ENCODE data around the gene WIPF1.
A peak's percentile ranks its signal among the peaks of the same experiment; 100 is the strongest.

The WIPF1 gene

DNA sequence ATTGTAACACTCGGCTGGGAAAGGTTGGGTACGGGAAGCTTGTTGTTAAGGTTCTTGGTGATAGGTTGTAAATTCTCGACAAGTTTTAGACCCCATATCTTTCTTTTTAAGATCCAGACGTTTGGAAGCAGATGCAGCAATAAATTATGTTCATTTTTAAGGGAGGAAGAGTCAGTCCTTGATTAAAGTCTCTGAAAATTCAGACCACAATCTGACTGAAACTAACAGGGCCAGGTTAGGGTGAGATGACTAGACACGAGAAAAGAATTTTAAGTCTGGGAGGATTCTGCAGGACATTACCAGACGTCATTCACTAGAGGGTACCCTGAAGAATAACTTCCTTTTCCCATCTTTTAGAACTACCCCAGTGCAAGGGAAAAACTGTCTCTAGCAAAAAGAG is 16.1 kb downstream of the WIPF1 start:
- Histone ChIP-seq H3K27me3 (no peaks in the 10 kb centered on the region), H3K4me3 (ENCODE audit: low read depth in 1 of 2, low read length in 1 of 2) (no peak overlapping the region), H3K4me1 (ENCODE audit: control insufficient read depth in 1 of 2, insufficient read depth in 1 of 2, low read depth in 1 of 2, low read length in 1 of 2) (peaks cover 20 to 33% of the 10 kb centered on the region in 2 experiments), H3K27ac (peak overlapping the region; percentile 65), H3K36me3 (peaks cover 100% of the 10 kb centered on the region), H3K9me3 (no peaks in the 10 kb centered on the region)
- no peak for TF ChIP-seq CTCF (IDR thresholded peaks at IDR 0.05)

DNA sequence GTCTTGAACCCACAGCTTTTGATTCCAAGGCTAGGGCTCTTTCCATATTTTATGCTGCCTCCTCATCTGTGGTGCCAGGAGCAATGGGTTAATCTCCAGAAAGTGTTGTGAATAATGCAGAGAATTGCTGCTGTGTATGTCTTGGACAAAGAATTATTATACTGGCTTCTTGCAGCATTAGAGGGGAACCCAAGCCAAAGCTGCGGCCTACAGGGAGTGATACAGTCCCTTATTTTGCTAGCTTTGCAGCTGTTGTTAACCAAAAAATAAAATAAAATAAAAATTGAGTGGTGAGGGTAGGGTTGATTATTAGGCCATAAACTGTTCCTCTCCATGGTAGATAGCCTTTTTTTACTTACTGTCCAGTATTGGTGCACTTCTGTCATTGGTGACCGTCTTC is 16.7 kb downstream of the WIPF1 start:
- Histone ChIP-seq H3K36me3 (peaks cover 100% of the 10 kb centered on the region), H3K4me1 (ENCODE audit: control insufficient read depth in 1 of 2, insufficient read depth in 1 of 2, low read depth in 1 of 2, low read length in 1 of 2) (peaks cover 18 to 31% of the 10 kb centered on the region in 2 experiments)

DNA sequence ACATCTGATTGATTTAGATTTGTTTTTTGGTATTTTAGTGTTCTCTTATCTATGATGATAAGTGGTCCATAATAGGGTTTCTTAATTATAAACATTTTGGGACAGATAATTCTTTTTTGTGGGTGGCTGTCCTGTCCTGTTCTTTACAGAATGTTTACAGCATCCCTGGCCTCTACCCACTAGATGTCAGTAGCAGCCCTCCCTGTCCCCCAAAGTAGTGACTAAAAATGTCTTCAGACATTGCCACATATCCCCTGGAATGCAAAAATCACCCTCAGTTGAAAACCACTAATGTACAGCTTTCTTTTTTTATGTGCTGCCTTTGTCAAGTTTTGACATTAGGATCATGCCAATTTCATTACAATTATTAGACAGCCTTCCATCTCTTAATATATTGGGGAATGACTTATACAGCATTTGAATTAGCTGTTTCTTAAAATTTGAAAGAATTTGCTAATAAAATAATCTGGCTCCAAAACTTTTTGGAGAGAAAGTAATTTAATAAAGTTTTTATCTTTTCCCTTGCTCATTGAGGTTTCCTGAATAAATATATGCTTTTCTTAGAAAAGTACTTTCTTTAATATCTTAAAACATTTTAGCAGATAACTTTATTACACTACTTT is 19.5 kb downstream of the WIPF1 start:
- no peaks in the 10 kb centered on the region for H3K27me3 ChIP-seq
- peak overlapping the region; percentile 50 for H3K27ac ChIP-seq
- H3K9me3 ChIP-seq, result no peaks in the 10 kb centered on the region
- H3K4me3 ChIP-seq (ENCODE audit: low read depth in 1 of 2, low read length in 1 of 2), result no peak overlapping the region
- peaks cover 36 to 42% of the 10 kb centered on the region in 2 experiments for H3K4me1 ChIP-seq (ENCODE audit: control insufficient read depth in 1 of 2, insufficient read depth in 1 of 2, low read depth in 1 of 2, low read length in 1 of 2)
- peak; percentile 30 for TF ChIP-seq CTCF (IDR thresholded peaks at IDR 0.05)
- peaks cover 96% of the 10 kb centered on the region for H3K36me3 ChIP-seq

More for the DNA sequence above, 16.7 kb downstream of the WIPF1 start:
- no peak overlapping the region for H3K4me3 ChIP-seq (ENCODE audit: low read depth in 1 of 2, low read length in 1 of 2)
- H3K27ac ChIP-seq, result peak overlapping the region; percentile 65
- no peaks in the 10 kb centered on the region for H3K27me3 ChIP-seq
- H3K9me3 ChIP-seq, result no peaks in the 10 kb centered on the region
- TF ChIP-seq CTCF (IDR thresholded peaks at IDR 0.05), result no peak

DNA sequence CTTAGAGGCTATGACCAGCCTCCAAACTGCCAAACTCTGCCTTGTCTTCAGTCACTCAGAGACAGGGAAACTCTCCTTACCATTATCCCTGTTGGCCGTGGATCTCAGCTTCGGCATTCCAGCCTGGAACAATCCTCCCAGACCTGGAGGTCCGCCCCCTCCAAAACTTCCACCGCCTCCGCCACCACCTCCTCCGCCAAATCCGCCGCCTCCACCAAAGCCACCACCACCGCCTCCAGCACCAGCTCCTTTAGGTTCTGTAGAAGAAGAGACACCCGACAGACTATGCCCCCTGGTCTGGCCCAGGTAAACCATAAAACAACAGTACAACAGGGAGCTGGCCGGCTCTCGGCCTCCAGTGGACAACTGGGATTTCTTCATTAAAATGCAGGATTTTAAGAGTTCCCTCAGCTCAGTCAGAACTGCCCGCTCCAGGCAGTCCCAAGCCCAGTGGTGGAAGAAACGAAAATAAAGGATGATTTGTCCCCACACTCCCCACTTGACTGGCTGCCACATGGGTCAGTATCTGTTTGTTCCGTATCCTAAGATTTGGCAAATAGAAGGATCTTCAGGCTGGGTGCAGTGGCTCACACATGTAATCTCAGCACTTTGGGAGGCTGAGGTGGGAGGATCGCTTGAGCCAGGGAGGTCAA is 22.4 kb downstream of the WIPF1 start:
- Histone ChIP-seq H3K4me1 (ENCODE audit: control insufficient read depth in 1 of 2, insufficient read depth in 1 of 2, low read depth in 1 of 2, low read length in 1 of 2) (peaks cover 62 to 65% of the 10 kb centered on the region in 2 experiments), H3K36me3 (peaks cover 95% of the 10 kb centered on the region), H3K4me3 (ENCODE audit: low read depth in 1 of 2, low read length in 1 of 2) (no peak overlapping the region), H3K27ac (peak overlapping the region; percentile 93), H3K9me3 (no peaks in the 10 kb centered on the region), H3K27me3 (no peaks in the 10 kb centered on the region)
- TF ChIP-seq CTCF (IDR thresholded peaks at IDR 0.05), result no peak

DNA sequence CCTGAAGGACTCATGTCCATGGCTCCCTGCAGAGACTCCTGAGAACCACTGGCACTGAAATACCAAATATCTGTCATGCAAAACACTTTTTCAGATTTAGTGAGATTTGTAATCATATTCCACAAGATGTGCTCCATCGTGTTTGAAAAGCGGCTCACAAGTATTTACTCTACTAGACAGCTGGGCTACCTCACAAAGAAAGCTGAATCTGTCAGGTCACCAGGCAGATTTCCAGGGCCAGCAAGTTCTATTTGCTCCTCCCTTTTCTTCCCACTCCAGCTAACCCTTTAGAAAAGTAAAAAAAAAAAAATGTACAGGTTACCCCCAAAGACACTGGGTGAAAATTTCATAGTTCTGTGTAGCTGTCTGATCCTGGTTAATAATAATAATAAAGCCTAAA is 22.9 kb downstream of the WIPF1 start:
- Histone ChIP-seq H3K27me3 (no peaks in the 10 kb centered on the region), H3K27ac (peak overlapping the region; percentile 93), H3K4me3 (ENCODE audit: low read depth in 1 of 2, low read length in 1 of 2) (peak overlapping the region in 1 of 2 experiments; percentile 42), H3K9me3 (no peaks in the 10 kb centered on the region), H3K36me3 (peaks cover 95% of the 10 kb centered on the region), H3K4me1 (ENCODE audit: control insufficient read depth in 1 of 2, insufficient read depth in 1 of 2, low read depth in 1 of 2, low read length in 1 of 2) (peaks cover 65% of the 10 kb centered on the region in 2 experiments)
- no peak for TF ChIP-seq CTCF (IDR thresholded peaks at IDR 0.05)
